Spleen (tissue), 7 donors: ENCODE data around the gene NEO1.

ENCODE experiments used
- POLR2A ChIP-seq, 3 donors: fragments of 450-650 bp; IDR thresholded peaks; one replicate each; pipeline ENCODE4 v1.5.1; 2017; ENCODE audit warnings: antibody characterized with exemption in 3 of 3, mild to moderate bottlenecking in 1 of 3
- TF ChIP-seq, protein P1 (sequence below), 11 experiments: fragments of 200-600 bp in 7 of 11; fragments of 450-650 bp in 4 of 11; sonication (generic) in 4 of 11; IDR thresholded peaks in 8 of 11; conservative IDR thresholded peaks in 3 of 11; 1 replicate in 7 of 11; 2 replicates in 4 of 11; pipeline versions ENCODE4 v1.4.0 to v1.8.0; 2016 to 2021; ENCODE audit warnings: antibody characterized with exemption in 11 of 11, inconsistent platforms in 4 of 11, mild to moderate bottlenecking in 1 of 11
- donor health status: DM: no; HTN: no; CAD: no; lungs with moderate emphysema.
- donor health status: DM: no; HTN: no; CAD: no.
- donor health status: DM: no; HTN: no; CAD: no.

DNA sequence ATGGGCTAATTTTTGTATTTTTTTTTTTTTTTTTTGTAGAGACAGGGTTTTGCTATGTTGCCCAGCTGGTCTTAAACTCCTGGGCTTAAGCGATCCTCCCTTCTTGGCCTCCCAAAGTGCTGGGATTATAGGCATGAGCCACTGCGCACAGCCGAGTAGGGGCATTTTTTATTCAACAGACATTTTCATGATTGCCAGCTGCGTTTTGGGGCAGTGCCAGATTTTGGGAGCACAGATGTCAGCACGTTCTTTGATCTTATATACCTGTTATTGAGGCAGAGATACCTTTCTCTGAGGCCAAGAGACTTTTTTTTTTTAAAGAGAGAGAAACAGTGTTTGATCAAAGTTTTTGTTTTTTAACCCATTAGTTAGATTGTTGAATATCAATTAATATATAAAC lies 16.8 kb downstream of the NEO1 start:
- no peak for TF ChIP-seq POLR2A (IDR thresholded peaks at IDR 0.05)
- TF ChIP-seq, protein P1, sequence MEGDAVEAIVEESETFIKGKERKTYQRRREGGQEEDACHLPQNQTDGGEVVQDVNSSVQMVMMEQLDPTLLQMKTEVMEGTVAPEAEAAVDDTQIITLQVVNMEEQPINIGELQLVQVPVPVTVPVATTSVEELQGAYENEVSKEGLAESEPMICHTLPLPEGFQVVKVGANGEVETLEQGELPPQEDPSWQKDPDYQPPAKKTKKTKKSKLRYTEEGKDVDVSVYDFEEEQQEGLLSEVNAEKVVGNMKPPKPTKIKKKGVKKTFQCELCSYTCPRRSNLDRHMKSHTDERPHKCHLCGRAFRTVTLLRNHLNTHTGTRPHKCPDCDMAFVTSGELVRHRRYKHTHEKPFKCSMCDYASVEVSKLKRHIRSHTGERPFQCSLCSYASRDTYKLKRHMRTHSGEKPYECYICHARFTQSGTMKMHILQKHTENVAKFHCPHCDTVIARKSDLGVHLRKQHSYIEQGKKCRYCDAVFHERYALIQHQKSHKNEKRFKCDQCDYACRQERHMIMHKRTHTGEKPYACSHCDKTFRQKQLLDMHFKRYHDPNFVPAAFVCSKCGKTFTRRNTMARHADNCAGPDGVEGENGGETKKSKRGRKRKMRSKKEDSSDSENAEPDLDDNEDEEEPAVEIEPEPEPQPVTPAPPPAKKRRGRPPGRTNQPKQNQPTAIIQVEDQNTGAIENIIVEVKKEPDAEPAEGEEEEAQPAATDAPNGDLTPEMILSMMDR (IDR thresholded peaks at IDR 0.05 in 8 of 11, conservative IDR thresholded peaks at IDR 0.05 in 3 of 11): no peak
